ENCODE measurements around the gene LDLRAD4.

DNA sequence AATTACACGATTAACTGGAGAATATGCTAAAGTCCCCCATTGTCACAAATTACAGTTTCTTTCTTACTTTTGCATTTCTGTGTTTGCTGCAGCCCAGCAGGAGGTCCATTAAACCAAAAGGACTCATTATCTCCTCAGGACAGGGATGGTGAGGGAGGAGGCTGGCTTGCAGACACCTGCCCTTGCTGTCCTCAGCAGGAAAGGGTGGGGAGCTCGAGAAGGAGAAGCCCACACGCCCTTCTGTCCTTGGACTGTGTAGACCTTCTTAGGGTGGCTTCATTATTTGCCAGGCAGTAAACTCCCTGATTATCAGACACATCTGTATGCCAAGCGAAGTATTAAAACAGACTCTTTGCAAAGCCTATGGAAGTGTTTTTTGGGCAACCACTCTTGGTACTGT, 196.0 kb downstream of the LDLRAD4 start:
- TF ChIP-seq, protein P1, sequence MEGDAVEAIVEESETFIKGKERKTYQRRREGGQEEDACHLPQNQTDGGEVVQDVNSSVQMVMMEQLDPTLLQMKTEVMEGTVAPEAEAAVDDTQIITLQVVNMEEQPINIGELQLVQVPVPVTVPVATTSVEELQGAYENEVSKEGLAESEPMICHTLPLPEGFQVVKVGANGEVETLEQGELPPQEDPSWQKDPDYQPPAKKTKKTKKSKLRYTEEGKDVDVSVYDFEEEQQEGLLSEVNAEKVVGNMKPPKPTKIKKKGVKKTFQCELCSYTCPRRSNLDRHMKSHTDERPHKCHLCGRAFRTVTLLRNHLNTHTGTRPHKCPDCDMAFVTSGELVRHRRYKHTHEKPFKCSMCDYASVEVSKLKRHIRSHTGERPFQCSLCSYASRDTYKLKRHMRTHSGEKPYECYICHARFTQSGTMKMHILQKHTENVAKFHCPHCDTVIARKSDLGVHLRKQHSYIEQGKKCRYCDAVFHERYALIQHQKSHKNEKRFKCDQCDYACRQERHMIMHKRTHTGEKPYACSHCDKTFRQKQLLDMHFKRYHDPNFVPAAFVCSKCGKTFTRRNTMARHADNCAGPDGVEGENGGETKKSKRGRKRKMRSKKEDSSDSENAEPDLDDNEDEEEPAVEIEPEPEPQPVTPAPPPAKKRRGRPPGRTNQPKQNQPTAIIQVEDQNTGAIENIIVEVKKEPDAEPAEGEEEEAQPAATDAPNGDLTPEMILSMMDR (IDR thresholded peaks at IDR 0.05; ENCODE audit: borderline replicate concordance, extremely low read depth, low read length, poor library complexity, severe bottlenecking) = no peak
- no peak for TF ChIP-seq EZH2 (IDR thresholded peaks at IDR 0.05; ENCODE audit: borderline replicate concordance, low read depth, low read length, severe bottlenecking)

All from DND-41 (cell line).